22Rv1 (cell line): ENCODE measurements around the gene GPR142.

Experiments
- CTCF ChIP-seq: fragments of 450-650 bp; IDR thresholded peaks from 2 replicates; pipeline ENCODE4 v1.5.1; 2017; ENCODE audit warnings: mild to moderate bottlenecking
- ZFX ChIP-seq: fragments of 450-650 bp; IDR thresholded peaks from 2 replicates; pipeline ENCODE4 v1.6.1; 2017; ENCODE audit warnings: antibody characterized with exemption, borderline replicate concordance

GRCh38 chr17:74373838-74374606 is 6.7 kb downstream of the GPR142 start:
- no peak for TF ChIP-seq CTCF
- TF ChIP-seq ZFX, result no peak
